A549 (cell line): ENCODE data around the gene CHRD. TPM values are rescaled to one million over a fixed set of nuclear protein-coding genes. Genes with fewer than 3 reads are reported as not detected.

Experiments used
- ATAC-seq, 2 experiments: fragments of 200-7000 bp in 1 of 2; fragments of >200 bp in 1 of 2; cut with Nextera tagmentation in 1 of 2; cut with Tn5 transposase in 1 of 2; 3 replicates each; pipeline versions ENCODE4 v1.8.0 to v1.9.1; 2018 to 2020; ENCODE audit warnings: mild to moderate bottlenecking in 1 of 2, moderate library complexity in 1 of 2
- CTCF ChIA-PET: fragments of 300-600 bp; sonication (Branson Sonifier 250); formaldehyde crosslinking; extraction: SDS; loops from one replicate; lab custom pipeline; 2021; ENCODE audit warnings: antibody characterized with exemption, inconsistent platforms; lab: Yijun Ruan, JAX
- POLR2A ChIA-PET: fragments of 350-600 bp; formaldehyde crosslinking; extraction: SDS; loops from one replicate; lab custom pipeline; 2021; ENCODE audit warnings: antibody characterized with exemption, inconsistent platforms; lab: Yijun Ruan, JAX
- DNase-seq, 2 experiments: peaks; one replicate each; pipeline versions ENCODE4 v3.0.0 to v3.0.0-alpha.2; 2011 to 2016; ENCODE audit warnings: low read depth in 1 of 2, low spot score in 1 of 2
- FAIRE-seq: peaks from 2 replicates; lab custom pipeline; 2011; peaks lifted over from hg19 to GRCh38; lab: Jason Lieb, UNC
- H3K27ac ChIP-seq, 2 experiments: fragments of >200 bp; sonication (Bioruptor Twin); formaldehyde crosslinking; 3 replicates each; pipeline ENCODE4 v1.5.1; 2016 to 2017
- H3K4me1 ChIP-seq: fragments of >200 bp; sonication (Bioruptor Twin); formaldehyde crosslinking; 3 replicates; pipeline ENCODE4 v1.6.1; 2016
- H3K4me2 ChIP-seq: fragments of >200 bp; sonication (Bioruptor Twin); formaldehyde crosslinking; 3 replicates; pipeline ENCODE4 v1.6.1; 2016
- H3K4me3 ChIP-seq: fragments of >200 bp; sonication (Bioruptor Twin); formaldehyde crosslinking; 3 replicates; pipeline ENCODE4 v1.5.1; 2016
- H3K9me3 ChIP-seq: fragments of >200 bp; sonication (Bioruptor Twin); formaldehyde crosslinking; 3 replicates; pipeline ENCODE4 v1.6.1; 2016
- BHLHE40 ChIP-seq: IDR thresholded peaks from 2 replicates; pipeline ENCODE4 v1.6.1; 2012; ENCODE audit warnings: low read depth, low read length, inconsistent platforms
- CBX2 ChIP-seq: fragments of 200-600 bp; sonication (generic); IDR thresholded peaks from 2 replicates; pipeline ENCODE4 v1.6.1; 2016; ENCODE audit warnings: low read depth, mild to moderate bottlenecking, borderline replicate concordance
- CEBPB ChIP-seq, 2 experiments: fragments of >200 bp in 1 of 2; sonication (Bioruptor Twin) in 1 of 2; formaldehyde crosslinking in 1 of 2; IDR thresholded peaks; 2 replicates each; pipeline ENCODE4 v1.6.1; 2012 to 2016
- EHF ChIP-seq: fragments of 250-450 bp; sonication (Bioruptor Pico); IDR thresholded peaks from 2 replicates; pipeline ENCODE4 v1.5.0; 2020; ENCODE audit warnings: mild to moderate bottlenecking
- EP300 ChIP-seq, 2 experiments: fragments of >200 bp; sonication (Bioruptor Twin); formaldehyde crosslinking; IDR thresholded peaks; 2 replicates in 1 of 2; 3 replicates in 1 of 2; pipeline ENCODE4 v1.6.1; 2016 to 2017
- FOSB ChIP-seq: fragments of 250-450 bp; sonication (Bioruptor Pico); IDR thresholded peaks from 2 replicates; pipeline ENCODE4 v1.5.0; 2020; ENCODE audit warnings: mild to moderate bottlenecking, moderate library complexity
- FOXS1 ChIP-seq: fragments of 250-450 bp; sonication (Bioruptor Pico); IDR thresholded peaks from 2 replicates; pipeline ENCODE4 v1.5.0; 2020; ENCODE audit warnings: mild to moderate bottlenecking, moderate library complexity
- GATA3 ChIP-seq: IDR thresholded peaks from 2 replicates; pipeline ENCODE4 v1.6.1; 2012; ENCODE audit warnings: borderline replicate concordance
- HDAC2 ChIP-seq: fragments of 200-600 bp; sonication (generic); IDR thresholded peaks from 2 replicates; pipeline ENCODE4 v1.6.1; 2016
- HMGXB4 ChIP-seq: fragments of 250-450 bp; sonication (Bioruptor Pico); IDR thresholded peaks from 2 replicates; pipeline ENCODE4 v1.5.0; 2021; ENCODE audit warnings: mild to moderate bottlenecking, moderate library complexity, borderline replicate concordance
- HOXA7 ChIP-seq: fragments of 250-450 bp; sonication (Bioruptor Pico); IDR thresholded peaks from 2 replicates; pipeline ENCODE4 v1.5.0; 2020; ENCODE audit warnings: mild to moderate bottlenecking, moderate library complexity
- HOXB13 ChIP-seq: fragments of 250-450 bp; sonication (Bioruptor Pico); IDR thresholded peaks from 2 replicates; pipeline ENCODE4 v1.5.0; 2020; ENCODE audit warnings: low read depth, mild to moderate bottlenecking, moderate library complexity
- HOXB5 ChIP-seq: fragments of 250-450 bp; sonication (Bioruptor Pico); IDR thresholded peaks from 2 replicates; pipeline ENCODE4 v1.5.0; 2020; ENCODE audit warnings: mild to moderate bottlenecking, moderate library complexity
- JUNB ChIP-seq: fragments of >200 bp; sonication (Bioruptor Twin); formaldehyde crosslinking; IDR thresholded peaks from 2 replicates; pipeline ENCODE4 v1.6.1; 2016
- MAZ ChIP-seq: fragments of 150-350 bp; IDR thresholded peaks from 2 replicates; pipeline ENCODE4 v1.6.1; 2014; ENCODE audit warnings: antibody characterized with exemption, low read depth, low read length, borderline replicate concordance
- MYC ChIP-seq: IDR thresholded peaks from 2 replicates; pipeline ENCODE4 v1.6.1; 2012; ENCODE audit warnings: mild to moderate bottlenecking, inconsistent platforms, low read length, improper control_type of control experiment, borderline replicate concordance
- REST ChIP-seq: fragments of 200-600 bp; sonication (generic); IDR thresholded peaks from 2 replicates; pipeline ENCODE4 v1.6.1; 2016; ENCODE audit warnings: antibody characterized with exemption, mild to moderate bottlenecking, moderate library complexity
- SMC3 ChIP-seq: fragments of >200 bp; sonication (Bioruptor Twin); formaldehyde crosslinking; IDR thresholded peaks from 3 replicates; pipeline ENCODE4 v1.6.1; 2018; ENCODE audit warnings: inconsistent platforms
- WGBS: methylation state at CpG from one replicate; pipeline ENCODE4 v1.1.6; 2017; ENCODE audit errors: missing lambda C conversion rate; 5-methylcytosine and 5-hydroxymethylcytosine counted together
- polyA plus RNA-seq, 4 experiments: library from polyadenylated mRNA; depleted of rRNA in 3 of 4; stranded (reverse); fragments of >200 nt; fragmentation: RNase III in 1 of 4; extraction: RNeasy Plus Mini Kit Qiagen cat#74134 plus additional on column Dnase treatment in 1 of 4; gene quantifications; 2 replicates in 3 of 4; 3 replicates in 1 of 4; pipeline ENCODE4 v1.2.3, GENCODE V29; 2011 to 2017
- TF ChIP-seq, protein P1 (sequence below): fragments of >200 bp; sonication (Bioruptor Twin); formaldehyde crosslinking; IDR thresholded peaks from 3 replicates; pipeline ENCODE4 v1.5.1; 2016
- TF ChIP-seq, protein P2 (sequence below): IDR thresholded peaks from 2 replicates; pipeline ENCODE4 v1.6.1; 2012

CHRD gene
- polyA plus RNA-seq, 2 of the 4 experiments (the other 2 are of a cell fraction), result 0.13 to 0.19 TPM

- Histone ChIP-seq H3K4me3 (no peak overlapping the region), H3K9me3 (no peaks in the 10 kb centered on the region), H3K4me2 (no peak overlapping the region), H3K27ac (no peak overlapping the region), H3K4me1 (peaks cover 8% of the 10 kb centered on the region; the same call in 2 of the 3 replicates)
- no peak for TF ChIP-seq HOXA7 (CRISPR knock-in tag)
- TF ChIP-seq CBX2, result no peak
- no peak for TF ChIP-seq CEBPB (IDR thresholded peaks at IDR 0.05)
- TF ChIP-seq JUNB, result no peak
- no peak for TF ChIP-seq HMGXB4 (CRISPR knock-in tag)
- TF ChIP-seq HOXB5 (CRISPR knock-in tag), result no peak
- TF ChIP-seq FOXS1 (CRISPR knock-in tag), result no peak
- TF ChIP-seq MYC, result no peak
- TF ChIP-seq HOXB13 (CRISPR knock-in tag), result no peak
- no peak for TF ChIP-seq GATA3
- TF ChIP-seq, protein P1, sequence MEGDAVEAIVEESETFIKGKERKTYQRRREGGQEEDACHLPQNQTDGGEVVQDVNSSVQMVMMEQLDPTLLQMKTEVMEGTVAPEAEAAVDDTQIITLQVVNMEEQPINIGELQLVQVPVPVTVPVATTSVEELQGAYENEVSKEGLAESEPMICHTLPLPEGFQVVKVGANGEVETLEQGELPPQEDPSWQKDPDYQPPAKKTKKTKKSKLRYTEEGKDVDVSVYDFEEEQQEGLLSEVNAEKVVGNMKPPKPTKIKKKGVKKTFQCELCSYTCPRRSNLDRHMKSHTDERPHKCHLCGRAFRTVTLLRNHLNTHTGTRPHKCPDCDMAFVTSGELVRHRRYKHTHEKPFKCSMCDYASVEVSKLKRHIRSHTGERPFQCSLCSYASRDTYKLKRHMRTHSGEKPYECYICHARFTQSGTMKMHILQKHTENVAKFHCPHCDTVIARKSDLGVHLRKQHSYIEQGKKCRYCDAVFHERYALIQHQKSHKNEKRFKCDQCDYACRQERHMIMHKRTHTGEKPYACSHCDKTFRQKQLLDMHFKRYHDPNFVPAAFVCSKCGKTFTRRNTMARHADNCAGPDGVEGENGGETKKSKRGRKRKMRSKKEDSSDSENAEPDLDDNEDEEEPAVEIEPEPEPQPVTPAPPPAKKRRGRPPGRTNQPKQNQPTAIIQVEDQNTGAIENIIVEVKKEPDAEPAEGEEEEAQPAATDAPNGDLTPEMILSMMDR, result no peak
- no peak for TF ChIP-seq EP300 (IDR thresholded peaks at IDR 0.05)
- TF ChIP-seq EHF (CRISPR knock-in tag), result no peak
- TF ChIP-seq FOSB (CRISPR knock-in tag), result no peak
- TF ChIP-seq, protein P2, sequence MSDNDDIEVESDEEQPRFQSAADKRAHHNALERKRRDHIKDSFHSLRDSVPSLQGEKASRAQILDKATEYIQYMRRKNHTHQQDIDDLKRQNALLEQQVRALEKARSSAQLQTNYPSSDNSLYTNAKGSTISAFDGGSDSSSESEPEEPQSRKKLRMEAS, result no peak
- TF ChIP-seq REST, result no peak
- no peak for TF ChIP-seq BHLHE40
- TF ChIP-seq HDAC2, result no peak
- TF ChIP-seq MAZ, result no peak
- no peak for TF ChIP-seq SMC3
- no peak for FAIRE-seq
- DNase-seq, result no peak
- ATAC-seq, result no peak
- CTCF ChIA-PET, result no interaction called here
- WGBS, result 92% methylated on average over 12 of the region's 20 CpGs
- POLR2A ChIA-PET, result no interaction called here
Observed at GRCh38 chr3:184346480-184347190, 33.2 kb upstream of the CHRD start.
